AG04449 (cell line): ENCODE results near the gene TEX13B.
"Not testable (repeated sequence)": the region's sequence is repeated elsewhere in the genome, so short reads cannot be mapped to it uniquely, and the experiment has no call there.

Experiments
- CTCF ChIA-PET: fragments of 350-600 bp; formaldehyde crosslinking; extraction: SDS; loops from one replicate; lab custom pipeline; 2021; ENCODE audit warnings: antibody characterized with exemption; lab: Yijun Ruan, JAX
- POLR2A ChIA-PET: fragments of 400-600, 350-600 bp; formaldehyde crosslinking; extraction: SDS; loops from one replicate; lab custom pipeline; 2020; ENCODE audit warnings: antibody characterized with exemption, inconsistent platforms; lab: Yijun Ruan, JAX
- DNase-seq: peaks from one replicate; pipeline ENCODE4 v3.0.0-alpha.2; 2010; ENCODE audit warnings: low read depth, low spot score
- H3K4me3 ChIP-seq: 2 replicates; pipeline ENCODE4 v1.5.1; 2011; ENCODE audit warnings: low read depth, mild to moderate bottlenecking, control low read depth, low read length
- TF ChIP-seq, protein P1 (sequence below): IDR thresholded peaks from one replicate; pipeline ENCODE4 v1.5.1; 2011; ENCODE audit warnings: mild to moderate bottlenecking, moderate library complexity, low read length, control low read depth, inconsistent platforms; ENCODE audit not compliant: insufficient read depth; ENCODE audit errors: missing control alignments

The TEX13B gene

DNA sequence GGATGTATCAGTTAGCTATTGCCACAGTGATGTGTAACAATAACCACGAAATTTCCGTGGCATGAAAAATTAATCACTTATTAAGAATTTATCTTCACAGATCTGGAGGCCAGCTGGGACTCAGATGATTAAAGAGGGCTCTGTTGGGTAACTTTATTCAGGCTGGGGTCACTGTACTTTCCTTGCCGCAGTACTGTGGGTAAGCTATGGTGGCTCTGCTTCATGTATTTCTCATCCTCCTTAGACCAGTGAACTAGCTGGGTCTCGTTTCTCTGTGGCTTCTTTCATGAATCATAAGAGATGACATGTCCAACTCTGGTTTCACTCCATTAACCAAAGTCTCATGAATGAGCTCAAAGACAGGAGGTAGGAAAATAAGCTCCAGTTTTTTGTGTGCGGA lies 13.5 kb downstream of the TEX13B start:
- CTCF ChIA-PET = no interaction called here
- TF ChIP-seq, protein P1, sequence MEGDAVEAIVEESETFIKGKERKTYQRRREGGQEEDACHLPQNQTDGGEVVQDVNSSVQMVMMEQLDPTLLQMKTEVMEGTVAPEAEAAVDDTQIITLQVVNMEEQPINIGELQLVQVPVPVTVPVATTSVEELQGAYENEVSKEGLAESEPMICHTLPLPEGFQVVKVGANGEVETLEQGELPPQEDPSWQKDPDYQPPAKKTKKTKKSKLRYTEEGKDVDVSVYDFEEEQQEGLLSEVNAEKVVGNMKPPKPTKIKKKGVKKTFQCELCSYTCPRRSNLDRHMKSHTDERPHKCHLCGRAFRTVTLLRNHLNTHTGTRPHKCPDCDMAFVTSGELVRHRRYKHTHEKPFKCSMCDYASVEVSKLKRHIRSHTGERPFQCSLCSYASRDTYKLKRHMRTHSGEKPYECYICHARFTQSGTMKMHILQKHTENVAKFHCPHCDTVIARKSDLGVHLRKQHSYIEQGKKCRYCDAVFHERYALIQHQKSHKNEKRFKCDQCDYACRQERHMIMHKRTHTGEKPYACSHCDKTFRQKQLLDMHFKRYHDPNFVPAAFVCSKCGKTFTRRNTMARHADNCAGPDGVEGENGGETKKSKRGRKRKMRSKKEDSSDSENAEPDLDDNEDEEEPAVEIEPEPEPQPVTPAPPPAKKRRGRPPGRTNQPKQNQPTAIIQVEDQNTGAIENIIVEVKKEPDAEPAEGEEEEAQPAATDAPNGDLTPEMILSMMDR = no peak

DNA sequence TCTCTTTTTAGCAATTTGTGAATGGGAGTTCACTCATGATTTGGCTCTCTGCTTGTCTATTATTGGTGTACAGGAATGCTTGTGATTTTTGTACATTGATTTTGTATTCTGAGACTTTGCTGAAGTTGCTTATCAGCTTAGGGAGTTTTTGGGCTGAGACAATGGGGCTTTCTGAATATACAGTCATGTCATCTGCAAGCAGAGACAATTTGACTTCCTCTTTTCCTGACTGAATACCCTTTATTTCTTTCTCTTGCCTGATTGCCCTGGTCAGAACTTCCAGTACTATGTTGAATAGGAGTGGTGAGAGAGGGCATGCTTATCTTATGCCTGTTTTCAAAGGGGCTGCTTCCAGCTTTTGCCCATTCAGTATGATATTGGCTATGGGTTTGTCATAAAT lies 26.8 kb downstream of the TEX13B start:
- POLR2A ChIA-PET, DNase-seq, H3K4me3 ChIP-seq, CTCF ChIA-PET: not testable (repeated sequence)

More for the DNA sequence above, 13.5 kb downstream of the TEX13B start:
- POLR2A ChIA-PET = no interaction called here
- no peak for DNase-seq
- no peak overlapping the region for H3K4me3 ChIP-seq

DNA sequence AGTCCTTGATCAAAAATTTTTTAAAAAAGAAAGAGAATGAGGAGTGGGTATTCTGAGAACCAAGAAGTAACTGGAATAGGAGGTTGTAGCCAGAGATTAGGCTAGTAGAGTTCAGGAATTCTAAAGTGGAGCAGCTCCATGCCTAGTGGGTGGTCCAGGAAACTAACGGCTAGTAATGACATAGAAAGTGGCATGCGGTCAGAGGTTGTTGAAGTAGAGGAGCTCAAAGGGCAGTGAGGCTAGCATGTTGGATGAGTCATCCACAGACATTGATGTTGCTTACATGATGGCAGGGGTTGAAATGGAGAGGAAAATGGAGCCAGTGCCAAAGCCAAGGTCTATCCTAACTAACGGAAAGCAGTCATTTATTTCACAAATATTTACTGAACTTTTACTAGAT lies 42.1 kb downstream of the TEX13B start:
- no peak for DNase-seq
- ChIA-PET CTCF (no interaction called here), POLR2A (no interaction called here)

DNA sequence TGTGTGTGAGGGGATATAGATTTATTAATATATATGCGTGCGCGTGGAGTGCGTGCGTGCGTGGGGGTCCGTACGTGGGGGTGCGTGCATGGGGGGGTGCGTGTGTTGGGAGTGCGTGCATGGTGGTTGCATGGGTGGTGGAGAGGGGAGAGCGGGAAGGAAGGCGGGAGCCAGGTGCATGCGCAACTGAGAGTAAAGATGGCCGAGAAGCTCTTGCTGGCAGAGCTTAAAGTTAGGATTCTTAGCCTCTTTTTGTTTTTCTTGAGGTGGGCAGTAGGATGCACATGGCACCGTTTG lies 45.8 kb downstream of the TEX13B start:
- ChIA-PET POLR2A (no interaction called here), CTCF (no interaction called here)
- TF ChIP-seq, protein P1 = no peak
- no peak overlapping the region for H3K4me3 ChIP-seq
- DNase-seq = no peak

More for the DNA sequence above, 42.1 kb downstream of the TEX13B start:
- H3K4me3 ChIP-seq = no peak overlapping the region
- TF ChIP-seq, protein P1 = no peak

DNA sequence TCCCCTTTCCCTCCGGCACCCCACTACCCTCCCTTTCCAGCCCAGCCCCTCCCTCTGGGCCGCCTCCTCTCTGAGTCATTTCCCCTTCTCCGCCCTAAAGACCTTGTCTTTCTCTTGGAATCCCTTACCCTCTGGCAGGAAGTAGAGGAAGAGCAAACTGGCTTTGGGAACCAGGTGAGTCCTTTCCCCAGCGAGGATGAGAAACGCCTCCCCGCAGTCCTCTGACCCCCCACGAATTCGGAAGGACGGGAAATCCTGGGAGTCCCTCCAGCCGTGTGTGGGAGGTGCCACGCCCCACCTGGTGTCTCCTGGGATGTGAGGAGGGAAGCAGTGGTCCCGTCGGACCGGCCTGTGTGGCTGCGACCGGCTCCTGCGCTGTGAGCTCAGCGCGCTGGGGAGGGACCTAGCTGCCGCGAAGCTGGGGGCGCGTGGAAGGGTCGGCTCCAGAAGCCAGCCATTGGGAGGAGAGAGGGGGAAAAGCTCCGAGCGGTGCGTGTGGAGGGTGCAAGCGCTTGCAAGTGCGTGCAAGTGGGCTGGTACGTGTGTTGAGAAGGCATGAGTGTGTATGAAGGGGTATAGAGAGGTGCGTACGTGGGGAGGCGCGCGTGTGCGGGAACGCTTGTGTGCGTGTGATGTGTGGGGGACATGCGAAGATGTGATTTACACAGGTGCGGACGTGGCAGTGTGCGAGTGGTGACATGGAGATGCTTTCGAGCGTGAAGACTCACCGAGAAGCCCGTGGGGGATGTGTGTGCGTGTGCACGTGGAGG lies 46.3 kb downstream of the TEX13B start:
- TF ChIP-seq, protein P1 = no peak
- DNase-seq = no peak
- H3K4me3 ChIP-seq = peak overlapping the region; percentile 41
- ChIA-PET POLR2A (no interaction called here), CTCF (no interaction called here)

DNA sequence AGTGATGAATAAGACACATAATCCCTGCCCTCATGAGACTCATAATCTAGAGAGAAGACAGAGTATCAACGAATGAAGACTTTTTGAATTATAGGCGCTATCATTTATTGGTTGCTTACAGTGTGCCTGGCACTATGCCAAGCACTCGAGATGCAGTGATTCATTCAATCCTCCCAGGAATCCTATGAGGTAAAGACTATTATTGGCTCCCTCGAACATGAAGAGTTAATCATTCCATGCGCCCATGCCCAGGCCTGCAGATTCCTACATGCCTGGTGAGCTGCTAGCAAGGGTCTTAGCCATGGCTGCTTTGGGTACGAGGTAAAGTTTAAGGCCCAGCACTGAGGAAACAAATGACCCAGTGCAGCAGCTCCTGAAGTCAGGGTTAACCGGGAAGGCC lies 47.0 kb downstream of the TEX13B start:
- ChIA-PET CTCF (no interaction called here), POLR2A (no interaction called here)
- H3K4me3 ChIP-seq = no peak overlapping the region
- TF ChIP-seq, protein P1 = no peak
- DNase-seq = no peak

GRCh38 chrX:107934262-107934661 lies 47.9 kb downstream of the TEX13B start:
- CTCF ChIA-PET = no interaction called here
- POLR2A ChIA-PET = no interaction called here
- no peak for DNase-seq
- TF ChIP-seq, protein P1 = no peak
- no peak overlapping the region for H3K4me3 ChIP-seq
